Adipose tissue (tissue), 3 donors: Measurements from ENCODE around the gene BIN1. TPM values are rescaled to one million over a fixed set of nuclear protein-coding genes. Genes with fewer than 3 reads are reported as not detected.

Experiments used
- H3K27ac ChIP-seq: one replicate; pipeline ENCODE4 v1.5.1; 2013; ENCODE audit warnings: low read depth, low read length
- WGBS, 3 donors: extraction: QIAGEN DNeasy Blood & Tissue Kit; methylation state at CpG; one replicate each; pipeline ENCODE4 v1.1.7; 2013; 5-methylcytosine and 5-hydroxymethylcytosine counted together
- polyA plus RNA-seq, 3 donors: library from polyadenylated mRNA; stranded (reverse); fragments of 200-250 nt; gene quantifications; one replicate each; pipeline ENCODE4 v1.2.3, GENCODE V29; 2013
- donor health status: healthy with polysubstance abuse.
- donor health status: Bipolar disorder and iron deficiency.
- donor health status: healthy.

The BIN1 gene
- polyA plus RNA-seq, 3 donors, result 20.9 to 94.1 (median 78.8) TPM

DNA sequence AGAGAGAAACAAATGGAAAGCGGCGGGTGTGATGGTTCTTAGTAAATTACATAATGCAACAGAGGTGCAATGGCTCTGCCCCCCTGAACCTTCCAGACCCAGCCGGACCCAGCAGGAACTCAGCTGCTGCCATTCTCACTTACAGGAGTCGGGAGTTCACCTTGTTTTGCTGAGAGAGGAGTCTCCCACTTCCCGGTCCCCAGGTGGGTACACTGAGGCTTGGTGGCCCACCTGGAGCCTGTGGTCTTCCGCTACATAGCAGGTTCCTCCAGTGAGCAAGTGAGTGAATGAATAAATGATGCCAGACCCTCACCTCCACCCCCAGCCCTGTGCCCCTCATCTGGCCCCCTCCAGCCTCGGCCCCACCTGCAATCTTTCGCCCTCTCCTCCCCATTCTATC is 11.2 kb downstream of the BIN1 start:
- WGBS, 3 donors, result 89 to 94% (median 94%) methylated on average over 8 of the region's 8 CpGs
- H3K27ac ChIP-seq, result no peak overlapping the region

GRCh38 chr2:127095367-127095641 is 11.7 kb downstream of the BIN1 start:
- 90 to 97% (median 97%) methylated on average over 2 of the region's 2 CpGs for WGBS, 3 donors
- H3K27ac ChIP-seq, result no peak overlapping the region

- H3K27ac ChIP-seq, result no peak overlapping the region
- 62 to 63% (median 63%) methylated on average over 16 to 17 of the region's 17 CpGs for WGBS, 3 donors
Measured at GRCh38 chr2:127094509-127095366, 12.2 kb downstream of the BIN1 start.

GRCh38 chr2:127093648-127094210 is 13.2 kb downstream of the BIN1 start:
- no peak overlapping the region for H3K27ac ChIP-seq
- WGBS, 3 donors, result 44 to 79% (median 51%) methylated on average over 15 of the region's 15 CpGs

GRCh38 chr2:127092901-127093516 is 13.9 kb downstream of the BIN1 start:
- WGBS, 3 donors, result 64 to 93% (median 68%) methylated on average over 5 of the region's 5 CpGs
- no peak overlapping the region for H3K27ac ChIP-seq

DNA sequence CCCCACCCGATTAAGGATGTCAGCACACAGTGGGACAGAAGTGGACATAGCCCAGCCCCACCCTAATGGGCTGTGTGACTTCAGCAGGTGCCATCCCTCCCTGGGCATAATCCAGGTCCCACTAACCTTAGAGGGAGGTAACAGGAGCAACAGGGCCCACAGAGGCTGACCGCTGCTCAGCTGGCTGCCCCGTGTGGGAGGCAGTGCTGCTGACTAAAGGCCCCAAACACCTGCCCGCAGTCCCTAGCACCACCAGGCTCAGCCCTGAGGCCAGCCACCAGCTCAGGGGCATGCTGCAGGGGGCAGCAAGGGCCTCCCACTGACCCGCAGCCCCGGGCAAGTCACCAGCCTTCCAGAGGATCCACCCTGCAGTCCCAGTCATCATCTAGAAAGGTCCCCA is 14.6 kb downstream of the BIN1 start:
- 85 to 95% (median 92%) methylated on average over 6 of the region's 6 CpGs for WGBS, 3 donors
- H3K27ac ChIP-seq, result no peak overlapping the region

GRCh38 chr2:127091886-127092285 is 15.1 kb downstream of the BIN1 start:
- H3K27ac ChIP-seq, result no peak overlapping the region

DNA sequence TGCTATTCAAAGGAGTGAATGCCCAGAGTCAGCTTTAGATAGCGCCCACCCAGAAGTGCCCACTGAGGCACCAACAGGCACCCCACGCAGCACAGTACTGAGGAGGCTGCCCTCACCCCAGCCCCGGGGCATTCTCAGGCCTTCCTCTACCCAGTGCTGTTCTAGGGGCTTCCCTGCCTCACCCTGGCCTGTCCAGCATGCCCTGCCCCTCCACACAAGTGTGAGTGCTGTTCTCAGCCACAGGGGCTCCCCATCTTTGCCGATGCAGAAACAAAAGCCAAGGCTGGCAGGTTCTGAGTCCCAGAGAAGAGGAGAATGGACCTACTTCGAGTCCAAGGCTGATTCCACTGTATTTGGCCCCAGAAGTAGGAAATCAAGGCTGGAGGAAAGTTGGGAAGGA is 15.8 kb downstream of the BIN1 start:
- 88 to 92% (median 90%) methylated on average over 5 of the region's 5 CpGs for WGBS, 3 donors
- no peak overlapping the region for H3K27ac ChIP-seq

More at GRCh38 chr2:127091886-127092285, 15.1 kb downstream of the BIN1 start:
- 94 to 97% (median 95%) methylated on average over 6 of the region's 6 CpGs for WGBS, 3 donors

GRCh38 chr2:127090281-127091120 is 16.5 kb downstream of the BIN1 start:
- no peak overlapping the region for H3K27ac ChIP-seq
- WGBS, 3 donors, result 70 to 82% (median 81%) methylated on average over 17 to 18 of the region's 18 CpGs

DNA sequence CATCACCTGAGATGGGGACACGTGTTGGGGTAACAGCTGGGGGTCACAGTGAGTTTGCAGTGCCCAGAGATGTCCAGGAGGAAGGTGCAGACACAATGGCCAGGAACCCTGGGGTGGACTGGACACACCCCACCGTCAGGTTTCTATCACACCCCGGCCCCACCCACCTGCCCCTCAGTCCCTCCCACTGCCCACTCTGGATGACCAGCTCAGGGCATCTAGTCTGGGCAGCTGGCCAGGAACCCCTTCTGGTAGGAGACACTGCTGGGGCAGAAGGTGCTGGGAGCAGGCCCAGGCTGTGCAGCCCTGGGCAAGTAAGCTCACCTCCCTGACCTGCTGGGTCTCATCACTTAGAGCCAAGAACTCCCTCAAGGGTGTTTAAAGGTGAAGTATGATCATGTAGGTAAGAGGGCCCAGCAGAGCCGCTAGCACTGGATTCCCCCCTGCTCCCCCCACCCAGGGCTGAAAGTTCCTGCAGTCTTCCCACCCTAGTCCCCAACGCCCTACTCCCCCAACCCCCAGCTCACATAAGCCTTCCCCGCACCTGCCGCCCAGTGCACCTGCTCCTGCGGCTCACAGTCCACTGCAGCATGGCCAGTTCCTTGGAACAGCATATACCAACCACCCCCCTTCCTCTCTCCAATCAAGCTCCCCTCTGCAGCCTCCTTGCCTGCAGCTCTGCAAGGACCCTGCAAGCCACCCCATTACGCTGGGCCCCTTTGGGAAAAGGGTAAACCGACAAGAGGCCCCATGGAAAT is 17.3 kb downstream of the BIN1 start:
- 85 to 93% (median 85%) methylated on average over 10 of the region's 10 CpGs for WGBS, 3 donors

GRCh38 chr2:127088706-127089105 is 18.2 kb downstream of the BIN1 start:
- 86 to 91% (median 90%) methylated on average over 6 of the region's 6 CpGs for WGBS, 3 donors
- no peak overlapping the region for H3K27ac ChIP-seq

More for the DNA sequence above, 17.3 kb downstream of the BIN1 start:
- H3K27ac ChIP-seq, result no peak overlapping the region

- H3K27ac ChIP-seq, result no peak overlapping the region
- WGBS, 3 donors, result 39 to 71% (median 71%) methylated on average over 13 of the region's 13 CpGs
Measured at GRCh38 chr2:127087791-127088495, 19.0 kb downstream of the BIN1 start.

GRCh38 chr2:127086990-127087790 is 19.8 kb downstream of the BIN1 start:
- 6 to 46% (median 15%) methylated on average over 23 to 24 of the region's 24 CpGs for WGBS, 3 donors
- H3K27ac ChIP-seq, result no peak overlapping the region

- WGBS, 3 donors, result 40 to 72% (median 47%) methylated on average over 9 of the region's 9 CpGs
- H3K27ac ChIP-seq, result no peak overlapping the region
Measured at GRCh38 chr2:127085317-127085681, 21.7 kb downstream of the BIN1 start.

- H3K27ac ChIP-seq, result no peak overlapping the region
- WGBS, 3 donors, result 50 to 75% (median 55%) methylated on average over 12 of the region's 12 CpGs
Measured at GRCh38 chr2:127084611-127085316, 22.2 kb downstream of the BIN1 start.

DNA sequence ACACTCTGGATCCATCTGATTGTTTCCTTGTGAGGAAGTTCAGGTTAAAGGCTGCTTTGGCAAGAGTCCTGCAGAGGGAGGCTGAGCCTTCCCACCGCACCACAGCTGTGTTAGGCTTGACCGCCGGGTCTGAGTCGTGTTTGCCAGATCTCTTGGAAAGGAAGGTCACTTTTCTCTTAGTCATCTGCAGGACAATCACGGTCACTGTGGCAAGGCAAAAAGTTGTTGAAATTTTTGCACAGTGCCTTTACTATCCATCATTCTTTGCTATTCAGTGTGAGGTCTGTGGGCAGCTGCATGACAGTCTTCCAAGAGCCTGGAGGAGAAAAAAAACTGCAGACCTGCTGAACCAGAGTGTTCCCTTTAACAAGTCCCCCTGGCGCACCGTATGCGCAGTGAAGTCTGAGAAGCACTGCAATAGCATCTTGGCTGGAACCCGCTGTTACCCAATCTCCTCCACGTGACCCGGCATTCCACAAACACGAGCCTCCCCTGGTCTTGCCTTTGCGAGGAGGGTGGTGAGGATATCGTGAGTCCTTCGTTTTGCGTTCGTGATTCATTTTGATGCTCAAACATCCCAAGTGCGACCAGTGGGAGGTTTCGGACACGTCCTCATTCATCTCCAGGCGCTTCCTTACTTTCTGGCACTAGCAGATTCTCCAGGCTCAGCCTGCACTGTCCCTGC is 23.0 kb downstream of the BIN1 start:
- 40 to 72% (median 40%) methylated on average over 21 of the region's 21 CpGs for WGBS, 3 donors
- H3K27ac ChIP-seq, result no peak overlapping the region
